H1 (cell line): Measurements from ENCODE around the gene ANXA6. TPM values are rescaled to one million over a fixed set of nuclear protein-coding genes. Genes with fewer than 3 reads are reported as not detected.

Experiments
- CTCF ChIA-PET: fragments of 300-600 bp; sonication (Branson Sonifier 250); formaldehyde crosslinking; loops from one replicate; lab custom pipeline; 2021; ENCODE audit not compliant: partially characterized antibody; lab: Charles Lee
- POLR2A ChIA-PET: fragments of 300-600 bp; sonication (Branson Sonifier 250); formaldehyde crosslinking; loops from one replicate; lab custom pipeline; 2021; ENCODE audit warnings: inconsistent platforms; ENCODE audit not compliant: partially characterized antibody; lab: Charles Lee
- DNase-seq, 2 experiments: peaks; one replicate each; pipeline versions ENCODE4 v3.0.0 to v3.0.0-alpha.2; 2010 to 2022; ENCODE audit warnings: low spot score in 2 of 2, low read depth in 1 of 2, mixed read lengths in 1 of 2
- FAIRE-seq: peaks from 2 replicates; lab custom pipeline; 2011; peaks lifted over from hg19 to GRCh38; lab: Jason Lieb, UNC
- H2AFZ ChIP-seq: 2 replicates; pipeline ENCODE4 v1.8.1; 2012; ENCODE audit warnings: low read length, inconsistent platforms
- H2AK5ac ChIP-seq: 2 replicates; pipeline ENCODE4 v1.6.1; 2013; ENCODE audit warnings: low read depth, low read length
- H2BK120ac ChIP-seq: replicated peaks from 2 replicates; pipeline ENCODE3; 2013; ENCODE audit warnings: low read depth, low read length, inconsistent platforms
- H2BK12ac ChIP-seq: 2 replicates; pipeline ENCODE4 v1.6.1; 2013; ENCODE audit warnings: low read depth, low read length
- H2BK15ac ChIP-seq: 2 replicates; pipeline ENCODE4 v1.6.1; 2013; ENCODE audit warnings: low read length
- H2BK20ac ChIP-seq: 2 replicates; pipeline ENCODE4 v1.6.1; 2013; ENCODE audit warnings: low read length
- H2BK5ac ChIP-seq: 2 replicates; pipeline ENCODE4 v1.6.1; 2013; ENCODE audit warnings: low read depth, low read length
- H3K14ac ChIP-seq: 2 replicates; pipeline ENCODE4 v1.6.1; 2013; ENCODE audit warnings: inconsistent platforms; ENCODE audit not compliant: insufficient read length
- H3K18ac ChIP-seq: 2 replicates; pipeline ENCODE4 v1.6.1; 2013; ENCODE audit warnings: low read length; ENCODE audit errors: extremely low read depth
- H3K23ac ChIP-seq: 2 replicates; pipeline ENCODE4 v1.6.1; 2013; ENCODE audit warnings: inconsistent platforms; ENCODE audit not compliant: insufficient read length
- H3K23me2 ChIP-seq: 2 replicates; pipeline ENCODE4 v1.6.1; 2013; ENCODE audit warnings: low read depth, low read length
- H3K27ac ChIP-seq: 2 replicates; pipeline ENCODE4 v1.6.1; 2011; ENCODE audit warnings: low read depth, low read length, inconsistent platforms
- H3K27me3 ChIP-seq, 4 experiments: replicated peaks in 1 of 4; 1 replicate in 1 of 4; 2 replicates in 3 of 4; pipeline versions ENCODE4 v1.6.1 to v1.8.1; 2011 to 2013; ENCODE audit warnings: low read length in 3 of 4, mild to moderate bottlenecking in 3 of 4, inconsistent platforms in 2 of 4, mixed read lengths in 2 of 4, moderate library complexity in 1 of 4; ENCODE audit not compliant: control insufficient read depth in 3 of 4, insufficient read depth in 3 of 4; ENCODE audit errors: extremely low read depth in 1 of 4
- H3K36me3 ChIP-seq, 4 experiments: 2 replicates each; pipeline versions ENCODE4 v1.6.1 to v1.8.1; 2011 to 2013; ENCODE audit warnings: mild to moderate bottlenecking in 4 of 4, low read length in 3 of 4, moderate library complexity in 2 of 4, control low read depth in 1 of 4, inconsistent platforms in 1 of 4; ENCODE audit not compliant: insufficient read depth in 4 of 4, control insufficient read depth in 2 of 4
- H3K4ac ChIP-seq: replicated peaks from 2 replicates; pipeline ENCODE3; 2013; ENCODE audit warnings: low read length, low read depth, mixed read lengths, inconsistent platforms; ENCODE audit not compliant: insufficient read length
- H3K4me1 ChIP-seq, 4 experiments: replicated peaks in 1 of 4; 1 replicate in 1 of 4; 2 replicates in 3 of 4; pipeline versions ENCODE4 v1.6.1 to v1.8.1; 2011 to 2013; ENCODE audit warnings: low read length in 3 of 4, inconsistent platforms in 2 of 4, mixed read lengths in 1 of 4; ENCODE audit not compliant: insufficient read depth in 4 of 4, control insufficient read depth in 3 of 4
- H3K4me2 ChIP-seq, 2 experiments: 2 replicates each; pipeline versions ENCODE4 v1.6.1 to v1.8.1; 2011 to 2013; ENCODE audit warnings: low read depth in 2 of 2, low read length in 2 of 2, control low read depth in 1 of 2, inconsistent platforms in 1 of 2, mild to moderate bottlenecking in 1 of 2; ENCODE audit not compliant: insufficient read depth in 1 of 2
- H3K4me3 ChIP-seq, 4 experiments: fragments of 200-600, 300-600 bp in 1 of 4; sonication (generic), shearing (Covaris generic), sonication (Bioruptor Twin) in 1 of 4; 2 replicates each; pipeline versions ENCODE4 v1.5.1 to v1.8.1; 2011 to 2016; ENCODE audit warnings: low read length in 4 of 4, low read depth in 3 of 4, control low read depth in 2 of 4, inconsistent platforms in 2 of 4, mild to moderate bottlenecking in 2 of 4, mixed read lengths in 1 of 4, moderate library complexity in 1 of 4; ENCODE audit not compliant: insufficient read depth in 2 of 4; ENCODE audit errors: extremely low read depth in 1 of 4
- H3K56ac ChIP-seq: replicated peaks from 2 replicates; pipeline ENCODE3; 2013; ENCODE audit warnings: low read depth, mild to moderate bottlenecking, mixed read lengths, low read length, inconsistent platforms; ENCODE audit not compliant: insufficient read length
- H3K79me1 ChIP-seq: 2 replicates; pipeline ENCODE4 v1.6.1; 2013; ENCODE audit warnings: low read depth, low read length, control low read depth
- H3K79me2 ChIP-seq, 2 experiments: 2 replicates each; pipeline versions ENCODE4 v1.6.1 to v1.8.1; 2012 to 2013; ENCODE audit warnings: low read length in 2 of 2, mild to moderate bottlenecking in 2 of 2, inconsistent platforms in 1 of 2; ENCODE audit not compliant: insufficient read depth in 2 of 2, control insufficient read depth in 1 of 2
- H3K9ac ChIP-seq, 4 experiments: replicated peaks in 1 of 4; 1 replicate in 1 of 4; 2 replicates in 3 of 4; pipeline versions ENCODE4 v1.6.1 to v1.8.1; 2011 to 2013; ENCODE audit warnings: low read depth in 3 of 4, low read length in 3 of 4, control low read depth in 2 of 4, mild to moderate bottlenecking in 2 of 4, moderate library complexity in 2 of 4, inconsistent platforms in 1 of 4; ENCODE audit errors: extremely low read depth in 1 of 4
- H3K9me3 ChIP-seq, 2 experiments: 2 replicates each; pipeline versions ENCODE4 v1.6.1 to v1.8.1; 2012 to 2013; ENCODE audit warnings: mild to moderate bottlenecking in 2 of 2, moderate library complexity in 2 of 2, control low read depth in 1 of 2, inconsistent platforms in 1 of 2, low read depth in 1 of 2, low read length in 1 of 2, mixed read lengths in 1 of 2; ENCODE audit not compliant: insufficient read depth in 2 of 2
- H4K20me1 ChIP-seq, 2 experiments: replicated peaks in 1 of 2; 2 replicates each; pipeline versions ENCODE3 to v1.8.1; 2011 to 2013; ENCODE audit warnings: inconsistent platforms in 2 of 2, low read length in 2 of 2, mild to moderate bottlenecking in 1 of 2; ENCODE audit not compliant: insufficient read depth in 2 of 2, control insufficient read depth in 1 of 2
- H4K5ac ChIP-seq: 2 replicates; pipeline ENCODE4 v1.6.1; 2013; ENCODE audit warnings: low read length, low read depth, mixed read lengths, inconsistent platforms; ENCODE audit not compliant: insufficient read length
- H4K8ac ChIP-seq: 2 replicates; pipeline ENCODE4 v1.8.0; 2013; ENCODE audit warnings: mild to moderate bottlenecking, moderate library complexity, low read length, inconsistent platforms; ENCODE audit not compliant: insufficient read depth; ENCODE audit errors: extremely low read depth
- H4K91ac ChIP-seq: replicated peaks from 2 replicates; pipeline ENCODE3; 2013; ENCODE audit warnings: low read length, mixed read lengths, inconsistent platforms; ENCODE audit not compliant: insufficient read length
- BCL11A ChIP-seq, 2 experiments: IDR thresholded peaks; one replicate each; pipeline ENCODE4 v1.6.1; 2011; ENCODE audit warnings: low read depth in 2 of 2, low read length in 2 of 2, mild to moderate bottlenecking in 2 of 2
- CHD1 ChIP-seq: IDR thresholded peaks from 2 replicates; pipeline ENCODE4 v1.6.1; 2012; ENCODE audit warnings: low read depth, low read length, improper control_type of control experiment
- EGR1 ChIP-seq: IDR thresholded peaks from 2 replicates; pipeline ENCODE4 v1.6.1; 2011; ENCODE audit warnings: low read depth, low read length, borderline replicate concordance
- SIN3A ChIP-seq, 2 experiments: IDR thresholded peaks in 1 of 2; conservative IDR thresholded peaks in 1 of 2; 2 replicates each; pipeline ENCODE4 v1.6.1; 2011 to 2012; ENCODE audit warnings: low read length in 2 of 2, improper control_type of control experiment in 1 of 2, low read depth in 1 of 2, mild to moderate bottlenecking in 1 of 2
- WGBS, 2 experiments: shearing (Covaris generic) in 1 of 2; methylation state at CpG; one replicate each; pipeline versions ENCODE4 v1.1.6 to v1.1.7; 2013 to 2015; ENCODE audit warnings: low lambda C conversion rate in 2 of 2, mixed read lengths in 2 of 2, inconsistent platforms in 1 of 2, low coverage in 1 of 2, missing lambda C conversion rate in 1 of 2; ENCODE audit not compliant: insufficient replicate concordance in 2 of 2, insufficient coverage in 1 of 2, insufficient read length in 1 of 2; ENCODE audit errors: extremely low coverage in 1 of 2, missing lambda C conversion rate in 1 of 2; 5-methylcytosine and 5-hydroxymethylcytosine counted together
- polyA plus RNA-seq, 7 experiments: library from polyadenylated mRNA; depleted of rRNA in 3 of 7; stranded (reverse) in 5 of 7; unstranded in 2 of 7; fragments of >200 nt in 5 of 7; fragments of 200-250 nt in 2 of 7; gene quantifications; 1 replicate in 5 of 7; 2 replicates in 1 of 7; 4 replicates in 1 of 7; pipeline versions ENCODE4 v1.2.1 to v1.2.3, GENCODE V29; 2011 to 2013; ENCODE audit warnings: missing spikeins in 2 of 7, mixed read lengths in 2 of 7
- total RNA-seq: library from RNA; stranded (reverse); fragmentation: NEBNext Ultra II Directional; extraction: Animal tissue kit (Norgen Biotek cat#: 25700); gene quantifications from 2 replicates; pipeline ENCODE4 v1.2.1, GENCODE V29; 2021

Gene ANXA6
- total and polyA plus RNA-seq, 2 of the 8 experiments (the other 6 are each of a cell fraction or from before 2014, with no cell fraction given), result 61.3 to 78.6 TPM

- no peaks in the 10 kb centered on the region for H3K9me3 ChIP-seq
- DNase-seq (no peak), FAIRE-seq (no peak)
- peak overlapping the region; percentile 44 for H4K5ac ChIP-seq
- peak overlapping the region; percentile 22; the same call in 1 of the 2 replicates for H2AFZ ChIP-seq
- no peak overlapping the region for H3K14ac ChIP-seq
- ChIA-PET POLR2A (interaction anchor here (1.5 to 1.7 kb wide), 2 partner anchors 12 to 16 kb away, joined by 3 to 4 read pairs; no protein-coding TSS in a partner anchor), CTCF (interaction anchor here (0.6 to 28.6 kb wide), 8 partner anchors 9 to 59 kb away, joined by 3 to 442 read pairs (median 10); no protein-coding TSS in a partner anchor)
- H4K8ac ChIP-seq, result peak overlapping the region; percentile 93
- H3K79me2 ChIP-seq, result peaks cover 3 to 31% of the 10 kb centered on the region in 2 experiments; a peak in 3 of 4 replicates
- no peaks in the 10 kb centered on the region for H3K36me3 ChIP-seq
- peak overlapping the region; percentile 83 to 91 for H3K4me2 ChIP-seq
- peaks cover 0 to 6% (median 2%) of the 10 kb centered on the region in 4 experiments; a peak in 5 of 7 replicates for H3K4me1 ChIP-seq
- no peak overlapping the region; the same call in 1 of the 2 replicates for H2BK5ac ChIP-seq
- H2BK120ac ChIP-seq, result no peak overlapping the region
- no peaks in the 10 kb centered on the region for H4K20me1 ChIP-seq
- no peak overlapping the region for H3K4ac ChIP-seq
- H2AK5ac ChIP-seq, result no peak overlapping the region; the same call in 1 of the 2 replicates
- H4K91ac ChIP-seq, result no peak overlapping the region
- H3K79me1 ChIP-seq, result peaks cover 5% of the 10 kb centered on the region; the same call in 1 of the 2 replicates
- TF ChIP-seq CHD1 (no peak), EGR1 (no peak), SIN3A (conservative IDR thresholded peaks at IDR 0.05 in 1 of 2, IDR thresholded peaks at IDR 0.05 in 1 of 2; ENCODE audit: low read depth in 1 of 2, low read length in 2 of 2) (no peak), BCL11A (IDR thresholded peaks at IDR 0.05; ENCODE audit: low read depth in 2 of 2, low read length in 2 of 2) (no peak)
- H3K18ac ChIP-seq, result no peak overlapping the region
- H2BK20ac ChIP-seq, result no peak overlapping the region
- peak overlapping the region in 3 of 4 experiments; percentile 29 to 69 (median 63); a peak in 5 of 7 replicates for H3K9ac ChIP-seq
- peaks cover 3% of the 10 kb centered on the region for H3K23me2 ChIP-seq
- H2BK12ac ChIP-seq, result no peak overlapping the region
- peak overlapping the region; percentile 71 to 93 (median 80) for H3K4me3 ChIP-seq
- no peak overlapping the region for H3K56ac ChIP-seq
- H2BK15ac ChIP-seq, result no peak overlapping the region
- H3K27me3 ChIP-seq, result no peaks in the 10 kb centered on the region
- peak overlapping the region; percentile 3; the same call in 1 of the 2 replicates for H3K27ac ChIP-seq
- 27% methylated on average over 21 of the region's 21 CpGs; no CpG with 5 or more reads in 1 of the 2 experiments for WGBS, 2 experiments
- H3K23ac ChIP-seq, result no peak overlapping the region
Observed at GRCh38 chr5:151079838-151080612, 77.6 kb downstream of the ANXA6 start.
